Liver (tissue), 9 donors: ENCODE data around the gene JCAD. TPM values are rescaled to one million over a fixed set of nuclear protein-coding genes. Genes with fewer than 3 reads are reported as not detected.

Experiments
- DNase-seq: peaks from one replicate; pipeline ENCODE4 v3.0.0-alpha.2; 2017; ENCODE audit warnings: low spot score
- H3K27ac ChIP-seq, 2 donors: one replicate each; pipeline ENCODE4 v1.7.0; 2013; ENCODE audit warnings: inconsistent platforms in 2 of 2, low read length in 2 of 2, control low read depth in 1 of 2, low read depth in 1 of 2, mild to moderate bottlenecking in 1 of 2
- H3K27me3 ChIP-seq, 4 donors: one replicate each; pipeline versions ENCODE4 v1.6.1 to v1.7.0; 2013; ENCODE audit warnings: low read length in 3 of 4, inconsistent platforms in 1 of 4, mild to moderate bottlenecking in 1 of 4, moderate library complexity in 1 of 4; ENCODE audit not compliant: control insufficient read depth in 4 of 4, insufficient read depth in 4 of 4
- H3K36me3 ChIP-seq, 4 donors: one replicate each; pipeline versions ENCODE4 v1.6.1 to v1.7.0; 2013; ENCODE audit warnings: low read length in 3 of 4, mild to moderate bottlenecking in 3 of 4, low read depth in 1 of 4, moderate library complexity in 1 of 4; ENCODE audit not compliant: control insufficient read depth in 4 of 4, insufficient read depth in 3 of 4
- H3K4me1 ChIP-seq, 4 donors: one replicate each; pipeline versions ENCODE4 v1.6.1 to v1.7.0; 2013; ENCODE audit warnings: low read length in 3 of 4, mild to moderate bottlenecking in 3 of 4, moderate library complexity in 1 of 4; ENCODE audit not compliant: control insufficient read depth in 4 of 4, insufficient read depth in 4 of 4
- H3K4me3 ChIP-seq, 3 donors: one replicate each; pipeline versions ENCODE4 v1.6.1 to v1.7.0; 2013; ENCODE audit warnings: low read length in 3 of 3, control low read depth in 1 of 3, low read depth in 1 of 3, mild to moderate bottlenecking in 1 of 3
- H3K9ac ChIP-seq, 2 donors: one replicate each; pipeline ENCODE4 v1.7.0; 2013; ENCODE audit warnings: low read length in 2 of 2, mild to moderate bottlenecking in 2 of 2, moderate library complexity in 2 of 2, control low read depth in 1 of 2, low read depth in 1 of 2
- H3K9me3 ChIP-seq, 4 donors: one replicate each; pipeline versions ENCODE4 v1.6.1 to v1.7.0; 2013; ENCODE audit warnings: low read length in 3 of 4; ENCODE audit not compliant: control insufficient read depth in 4 of 4
- EGR1 ChIP-seq, 2 donors: IDR thresholded peaks; 2 replicates each; pipeline ENCODE4 v1.6.1; 2016 to 2018; ENCODE audit warnings: antibody characterized with exemption in 2 of 2, low read depth in 2 of 2
- FOXA1 ChIP-seq: IDR thresholded peaks from 2 replicates; pipeline ENCODE4 v1.6.1; 2016; ENCODE audit warnings: antibody characterized with exemption
- FOXA2 ChIP-seq: IDR thresholded peaks from 2 replicates; pipeline ENCODE4 v1.6.1; 2016; ENCODE audit warnings: antibody characterized with exemption
- HNF4A ChIP-seq, 2 donors: conservative IDR thresholded peaks; 2 replicates each; pipeline ENCODE4 v1.6.1; 2016; ENCODE audit warnings: antibody characterized with exemption in 2 of 2, mild to moderate bottlenecking in 2 of 2
- HNF4G ChIP-seq: IDR thresholded peaks from 2 replicates; pipeline ENCODE4 v1.6.1; 2016; ENCODE audit warnings: antibody characterized with exemption
- JUND ChIP-seq, 2 donors: IDR thresholded peaks; 2 replicates each; pipeline ENCODE4 v1.6.1; 2016; ENCODE audit warnings: antibody characterized with exemption in 2 of 2
- NR2F2 ChIP-seq: IDR thresholded peaks from 2 replicates; pipeline ENCODE4 v1.6.1; 2016; ENCODE audit warnings: antibody characterized with exemption
- RAD21 ChIP-seq, 2 donors: IDR thresholded peaks; 2 replicates each; pipeline ENCODE4 v1.6.1; 2016; ENCODE audit warnings: antibody characterized with exemption in 2 of 2, mild to moderate bottlenecking in 2 of 2
- RXRA ChIP-seq, 2 donors: IDR thresholded peaks; 2 replicates each; pipeline ENCODE4 v1.6.1; 2017 to 2018; ENCODE audit warnings: antibody characterized with exemption in 2 of 2, mild to moderate bottlenecking in 1 of 2
- SP1 ChIP-seq: IDR thresholded peaks from 2 replicates; pipeline ENCODE4 v1.6.1; 2018; ENCODE audit warnings: antibody characterized with exemption, mild to moderate bottlenecking
- TAF1 ChIP-seq: conservative IDR thresholded peaks from 2 replicates; pipeline ENCODE4 v1.6.1; 2016; ENCODE audit warnings: antibody characterized with exemption, mild to moderate bottlenecking
- YY1 ChIP-seq: IDR thresholded peaks from 2 replicates; pipeline ENCODE4 v1.6.1; 2016; ENCODE audit warnings: antibody characterized with exemption, mild to moderate bottlenecking
- WGBS: extraction: QIAGEN DNeasy Blood & Tissue Kit; methylation state at CpG from one replicate; pipeline ENCODE4 v1.1.7; 2013; 5-methylcytosine and 5-hydroxymethylcytosine counted together
- polyA plus RNA-seq, 2 donors: library from polyadenylated mRNA; stranded (reverse) in 1 of 2; unstranded in 1 of 2; fragments of 200-250 nt in 1 of 2; fragments of >200 nt in 1 of 2; fragmentation: Nextera tagmentation in 1 of 2; extraction: Ambion mirVana in 1 of 2; gene quantifications; one replicate each; pipeline versions ENCODE4 v1.2.1 to v1.2.3, GENCODE V29; 2013 to 2015
- total RNA-seq, 2 donors: library from RNA; depleted of rRNA; stranded (reverse); fragments of >200 nt; gene quantifications; one replicate each; pipeline ENCODE4 v1.2.3, GENCODE V29; 2014
- TF ChIP-seq, protein P1 (sequence below): IDR thresholded peaks from 2 replicates; pipeline ENCODE4 v1.6.1; 2016; ENCODE audit warnings: antibody characterized with exemption
- TF ChIP-seq, protein P2 (sequence below): IDR thresholded peaks from 2 replicates; pipeline ENCODE4 v1.6.1; 2016; ENCODE audit warnings: antibody characterized with exemption
- TF ChIP-seq, protein P3 (sequence below): fragments of 150-350 bp; IDR thresholded peaks from 2 replicates; pipeline ENCODE4 v1.5.1; 2017; ENCODE audit warnings: improper control_type of control experiment, low read depth, low read length; ENCODE audit not compliant: missing input control
- donor health status: healthy.
- donor health status: healthy.
- donor health status: healthy.
- donor health status: healthy.
- donor health status: healthy.

The JCAD gene
- total and polyA plus RNA-seq, 4 donors: 0.77 to 3.2 (median 1.1) TPM

DNA sequence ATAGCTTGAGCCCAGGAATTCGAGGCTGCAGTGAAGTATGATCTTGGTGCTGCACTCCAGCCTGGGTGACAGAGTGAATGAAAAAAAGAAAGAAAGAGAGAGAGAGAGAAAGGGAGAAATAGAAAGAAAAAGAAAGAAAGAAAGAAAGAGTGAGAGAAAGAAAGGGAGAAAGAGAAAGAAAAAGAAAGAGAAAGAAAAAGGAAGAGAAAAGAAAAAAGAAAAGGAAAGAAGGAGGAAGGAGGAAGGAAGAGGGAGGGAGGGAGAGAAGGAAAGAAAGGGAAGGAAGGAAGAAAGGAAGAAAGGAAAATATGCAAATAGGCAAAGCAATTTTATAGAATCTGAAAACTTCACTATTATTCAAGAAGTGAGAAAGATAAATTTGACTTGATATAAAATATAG lies 24.5 kb upstream of the JCAD start:
- Histone ChIP-seq H3K27me3 (no peaks in the 10 kb centered on the region), H3K9ac (no peak overlapping the region), H3K27ac (no peak overlapping the region), H3K36me3 (no peaks in the 10 kb centered on the region), H3K4me3 (no peak overlapping the region), H3K4me1 (no peaks in the 10 kb centered on the region), H3K9me3 (peaks cover 0 to 4% (median 0%) of the 10 kb centered on the region in 4 donors)
- WGBS: 84% methylated on average over 1 of the region's 1 CpG
- no peak for TF ChIP-seq HNF4A (conservative IDR thresholded peaks at IDR 0.05)
- TF ChIP-seq YY1: no peak
- TF ChIP-seq HNF4G: no peak
- no peak for TF ChIP-seq FOXA2
- TF ChIP-seq FOXA1: no peak
- TF ChIP-seq, protein P1, sequence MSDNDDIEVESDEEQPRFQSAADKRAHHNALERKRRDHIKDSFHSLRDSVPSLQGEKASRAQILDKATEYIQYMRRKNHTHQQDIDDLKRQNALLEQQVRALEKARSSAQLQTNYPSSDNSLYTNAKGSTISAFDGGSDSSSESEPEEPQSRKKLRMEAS: no peak
- no peak for TF ChIP-seq SP1
- TF ChIP-seq EGR1 (IDR thresholded peaks at IDR 0.05; ENCODE audit: low read depth in 2 of 2): no peak
- no peak for TF ChIP-seq NR2F2
- DNase-seq: no peak

DNA sequence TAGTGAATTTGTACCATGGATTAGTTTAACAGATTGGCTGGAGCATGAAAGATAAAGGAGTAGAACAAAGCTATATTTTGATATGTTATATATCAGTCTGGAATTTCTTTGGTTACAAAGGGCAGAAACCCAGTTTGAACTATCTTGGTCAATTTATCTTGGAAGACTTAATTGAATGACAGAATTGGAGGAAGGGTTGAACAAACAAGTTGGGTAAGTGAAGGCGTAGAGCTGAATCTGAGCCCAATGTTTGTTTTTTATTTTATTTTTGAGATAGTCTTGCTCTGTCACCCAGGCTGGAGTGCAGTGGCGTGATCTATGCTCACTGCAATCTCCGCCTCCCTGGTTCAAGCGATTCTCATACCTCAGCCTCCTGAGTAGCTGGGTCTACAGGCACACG lies 21.8 kb upstream of the JCAD start:
- Histone ChIP-seq H3K27me3 (no peaks in the 10 kb centered on the region), H3K9ac (no peak overlapping the region), H3K27ac (no peak overlapping the region), H3K36me3 (no peaks in the 10 kb centered on the region), H3K4me3 (no peak overlapping the region), H3K4me1 (no peaks in the 10 kb centered on the region), H3K9me3 (no peaks in the 10 kb centered on the region)
- no peak for TF ChIP-seq FOXA2
- TF ChIP-seq, protein P2, sequence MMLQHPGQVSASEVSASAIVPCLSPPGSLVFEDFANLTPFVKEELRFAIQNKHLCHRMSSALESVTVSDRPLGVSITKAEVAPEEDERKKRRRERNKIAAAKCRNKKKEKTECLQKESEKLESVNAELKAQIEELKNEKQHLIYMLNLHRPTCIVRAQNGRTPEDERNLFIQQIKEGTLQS: no peak
- TF ChIP-seq SP1: no peak
- TF ChIP-seq RXRA (IDR thresholded peaks at IDR 0.05): peak in 1 of 2 donors; percentile 64
- peak in 1 of 2 donors; percentile 46 for TF ChIP-seq HNF4A (conservative IDR thresholded peaks at IDR 0.05)
- no peak for TF ChIP-seq YY1
- TF ChIP-seq FOXA1: no peak
- TF ChIP-seq EGR1 (IDR thresholded peaks at IDR 0.05; ENCODE audit: low read depth in 2 of 2): no peak
- TF ChIP-seq NR2F2: no peak
- TF ChIP-seq, protein P1: no peak
- no peak for TF ChIP-seq RAD21 (IDR thresholded peaks at IDR 0.05)
- WGBS: 60% methylated on average over 5 of the region's 5 CpGs
- DNase-seq: no peak

DNA sequence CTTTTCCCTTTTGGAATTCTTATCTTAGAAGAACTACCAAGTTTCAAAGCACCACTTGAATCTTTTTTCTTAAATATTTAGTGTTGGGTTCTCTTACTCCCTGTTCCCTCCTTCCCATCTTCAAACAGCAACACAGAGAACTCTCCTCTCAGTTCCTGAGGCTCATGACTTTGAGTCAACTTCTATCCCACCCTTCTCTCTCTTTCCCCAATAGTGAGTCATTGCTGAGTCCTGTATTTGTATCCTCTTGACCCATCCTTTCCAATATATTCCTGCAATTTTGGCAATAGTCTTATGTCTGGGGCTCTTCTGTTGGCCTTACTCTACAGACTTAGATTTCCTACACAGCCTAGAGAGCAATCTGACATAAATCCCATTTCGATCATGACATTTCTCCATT lies 20.8 kb upstream of the JCAD start:
- H3K27ac ChIP-seq: no peak overlapping the region
- no peaks in the 10 kb centered on the region for H3K36me3 ChIP-seq
- no peaks in the 10 kb centered on the region for H3K4me1 ChIP-seq
- 95% methylated on average over 1 of the region's 1 CpG for WGBS
- no peak overlapping the region for H3K9ac ChIP-seq
- H3K27me3 ChIP-seq: no peaks in the 10 kb centered on the region
- no peak overlapping the region for H3K4me3 ChIP-seq
- DNase-seq: no peak
- TF ChIP-seq YY1: no peak
- TF ChIP-seq FOXA1: no peak
- TF ChIP-seq SP1: no peak
- TF ChIP-seq HNF4G: no peak
- TF ChIP-seq, protein P3, sequence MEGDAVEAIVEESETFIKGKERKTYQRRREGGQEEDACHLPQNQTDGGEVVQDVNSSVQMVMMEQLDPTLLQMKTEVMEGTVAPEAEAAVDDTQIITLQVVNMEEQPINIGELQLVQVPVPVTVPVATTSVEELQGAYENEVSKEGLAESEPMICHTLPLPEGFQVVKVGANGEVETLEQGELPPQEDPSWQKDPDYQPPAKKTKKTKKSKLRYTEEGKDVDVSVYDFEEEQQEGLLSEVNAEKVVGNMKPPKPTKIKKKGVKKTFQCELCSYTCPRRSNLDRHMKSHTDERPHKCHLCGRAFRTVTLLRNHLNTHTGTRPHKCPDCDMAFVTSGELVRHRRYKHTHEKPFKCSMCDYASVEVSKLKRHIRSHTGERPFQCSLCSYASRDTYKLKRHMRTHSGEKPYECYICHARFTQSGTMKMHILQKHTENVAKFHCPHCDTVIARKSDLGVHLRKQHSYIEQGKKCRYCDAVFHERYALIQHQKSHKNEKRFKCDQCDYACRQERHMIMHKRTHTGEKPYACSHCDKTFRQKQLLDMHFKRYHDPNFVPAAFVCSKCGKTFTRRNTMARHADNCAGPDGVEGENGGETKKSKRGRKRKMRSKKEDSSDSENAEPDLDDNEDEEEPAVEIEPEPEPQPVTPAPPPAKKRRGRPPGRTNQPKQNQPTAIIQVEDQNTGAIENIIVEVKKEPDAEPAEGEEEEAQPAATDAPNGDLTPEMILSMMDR: no peak
- TF ChIP-seq, protein P1: no peak
- TF ChIP-seq FOXA2: no peak
- TF ChIP-seq NR2F2: no peak
- no peak for TF ChIP-seq TAF1
- no peak for TF ChIP-seq HNF4A (conservative IDR thresholded peaks at IDR 0.05)
- no peak for TF ChIP-seq JUND (IDR thresholded peaks at IDR 0.05)
- H3K9me3 ChIP-seq: no peaks in the 10 kb centered on the region
